Retinal pigment epithelial cell (primary cell): ENCODE results near the gene GGTLC2.
"Not testable (repeated sequence)": the region's sequence is repeated elsewhere in the genome, so short reads cannot be mapped to it uniquely, and the experiment has no call there.

Experiments used
- DNase-seq: peaks from one replicate; pipeline ENCODE4 v3.0.0-alpha.2; 2010; ENCODE audit warnings: low read depth
- H3K4me3 ChIP-seq: 2 replicates; pipeline ENCODE4 v1.5.1; 2011; ENCODE audit warnings: mild to moderate bottlenecking, low read length, control low read depth, moderate library complexity
- TF ChIP-seq, protein P1 (sequence below): conservative IDR thresholded peaks from 2 replicates; pipeline ENCODE4 v1.5.1; 2011; ENCODE audit warnings: low read depth, low read length, control low read depth, inconsistent platforms

GGTLC2 gene

DNA sequence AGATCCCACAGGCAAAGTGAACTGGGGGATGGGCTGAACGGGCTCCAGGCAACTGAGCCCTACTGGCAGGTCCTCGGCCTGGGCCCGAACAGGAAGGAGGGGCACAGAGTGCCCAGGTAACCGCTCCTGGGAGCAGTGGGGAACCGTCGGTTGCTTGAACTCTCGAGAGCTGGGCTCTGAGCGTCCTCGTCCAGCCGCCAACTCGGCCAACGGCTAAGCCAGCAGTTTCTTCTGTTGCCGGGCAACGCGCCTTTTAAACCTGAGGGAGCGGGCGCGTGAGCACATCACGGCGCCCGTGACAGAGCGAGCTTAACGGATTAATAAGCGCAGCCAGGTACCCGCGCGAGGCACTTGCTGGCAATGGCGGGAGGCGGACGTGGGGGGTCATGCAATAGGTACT is at the start of gene GGTLC2:
TSS of gene GGTLC2 (plus strand) at position 301 of the 400 bp plus-strand sequence. CDS start 1,732 bp downstream, outside the sequence.
- DNase-seq, H3K4me3 ChIP-seq: not testable (repeated sequence)

DNA sequence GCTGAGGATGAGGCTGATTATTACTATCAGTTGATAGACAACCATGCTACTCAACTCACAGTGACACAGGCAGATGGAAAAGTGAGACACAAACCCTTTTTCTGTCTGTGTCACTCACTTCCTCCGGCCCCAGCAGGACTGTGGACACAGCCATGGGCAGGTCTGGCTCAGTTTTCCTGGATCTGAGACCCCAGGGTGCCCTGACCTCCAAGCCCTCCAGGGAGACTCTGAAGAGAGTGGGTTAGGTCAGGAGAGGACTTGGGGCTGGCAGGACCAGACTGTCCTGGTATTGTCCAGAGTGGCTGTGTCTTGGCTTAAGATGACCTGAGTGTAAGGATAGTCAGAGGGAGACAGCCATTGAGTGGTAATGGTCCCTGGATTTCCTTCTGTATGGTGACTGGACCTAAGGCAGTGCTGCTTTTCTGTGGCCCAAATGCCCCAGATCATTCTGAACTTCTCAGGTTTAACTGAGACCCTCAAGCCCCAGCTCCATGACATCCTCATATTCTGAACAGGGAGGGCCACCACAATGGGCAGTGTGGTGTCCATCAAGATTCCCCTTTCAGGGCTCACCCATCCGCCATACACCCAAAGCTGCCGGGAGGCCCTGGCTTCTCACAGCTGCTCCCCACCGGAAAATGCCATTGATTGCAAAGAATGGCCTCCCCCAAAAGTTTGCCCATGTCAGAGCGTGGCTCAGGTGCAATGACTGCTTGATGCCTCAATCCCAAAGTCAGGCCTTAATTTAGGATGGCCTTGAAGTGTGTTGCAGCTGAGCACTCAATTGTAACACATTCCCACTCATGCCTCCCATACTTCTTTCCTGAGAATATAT is 49.2 kb upstream of the GGTLC2 start:
- TF ChIP-seq, protein P1, sequence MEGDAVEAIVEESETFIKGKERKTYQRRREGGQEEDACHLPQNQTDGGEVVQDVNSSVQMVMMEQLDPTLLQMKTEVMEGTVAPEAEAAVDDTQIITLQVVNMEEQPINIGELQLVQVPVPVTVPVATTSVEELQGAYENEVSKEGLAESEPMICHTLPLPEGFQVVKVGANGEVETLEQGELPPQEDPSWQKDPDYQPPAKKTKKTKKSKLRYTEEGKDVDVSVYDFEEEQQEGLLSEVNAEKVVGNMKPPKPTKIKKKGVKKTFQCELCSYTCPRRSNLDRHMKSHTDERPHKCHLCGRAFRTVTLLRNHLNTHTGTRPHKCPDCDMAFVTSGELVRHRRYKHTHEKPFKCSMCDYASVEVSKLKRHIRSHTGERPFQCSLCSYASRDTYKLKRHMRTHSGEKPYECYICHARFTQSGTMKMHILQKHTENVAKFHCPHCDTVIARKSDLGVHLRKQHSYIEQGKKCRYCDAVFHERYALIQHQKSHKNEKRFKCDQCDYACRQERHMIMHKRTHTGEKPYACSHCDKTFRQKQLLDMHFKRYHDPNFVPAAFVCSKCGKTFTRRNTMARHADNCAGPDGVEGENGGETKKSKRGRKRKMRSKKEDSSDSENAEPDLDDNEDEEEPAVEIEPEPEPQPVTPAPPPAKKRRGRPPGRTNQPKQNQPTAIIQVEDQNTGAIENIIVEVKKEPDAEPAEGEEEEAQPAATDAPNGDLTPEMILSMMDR: no peak
- no peak overlapping the region for H3K4me3 ChIP-seq
- DNase-seq: no peak

DNA sequence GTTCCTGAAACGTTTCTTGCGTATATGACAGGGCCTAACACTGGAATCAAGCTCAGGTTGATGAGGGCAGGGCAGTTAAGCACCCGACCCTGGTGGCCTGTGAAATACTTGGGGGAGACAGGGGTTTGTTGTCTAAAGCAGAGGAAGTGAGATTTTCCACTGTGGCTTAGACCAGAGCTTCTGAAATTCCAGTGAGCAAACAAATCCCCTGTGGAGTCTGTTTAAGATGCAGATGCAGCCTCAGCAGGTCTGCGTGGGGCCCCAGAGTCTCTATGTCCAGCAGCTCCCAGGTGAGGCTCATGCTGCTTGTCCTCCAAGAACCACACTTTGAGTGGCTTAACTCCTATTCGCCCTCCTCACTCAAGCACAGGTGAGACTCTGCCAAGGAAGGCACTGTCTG is 46.3 kb upstream of the GGTLC2 start:
- H3K4me3 ChIP-seq: no peak overlapping the region
- no peak for DNase-seq
- TF ChIP-seq, protein P1: no peak

DNA sequence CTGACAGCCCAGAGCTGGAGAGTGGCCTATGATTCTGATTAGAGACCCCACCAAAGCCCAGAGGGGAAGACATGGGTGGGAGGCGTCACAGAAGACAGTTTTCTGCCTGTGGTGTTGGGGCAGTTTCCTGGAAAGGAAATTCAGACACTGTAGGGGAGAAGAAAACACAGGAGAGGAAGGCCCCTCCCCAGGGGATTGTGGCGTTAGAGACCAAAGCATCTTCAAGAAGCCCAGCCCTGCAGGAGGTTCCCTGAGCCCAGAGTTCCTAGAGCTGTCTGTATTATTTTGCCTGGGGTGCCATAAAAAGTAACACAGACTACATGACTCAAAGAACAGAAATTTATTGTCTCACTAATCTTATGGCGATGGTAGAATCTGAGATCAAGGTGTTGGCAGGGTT is 45.2 kb upstream of the GGTLC2 start:
- no peak for DNase-seq
- TF ChIP-seq, protein P1: no peak
- no peak overlapping the region for H3K4me3 ChIP-seq

DNA sequence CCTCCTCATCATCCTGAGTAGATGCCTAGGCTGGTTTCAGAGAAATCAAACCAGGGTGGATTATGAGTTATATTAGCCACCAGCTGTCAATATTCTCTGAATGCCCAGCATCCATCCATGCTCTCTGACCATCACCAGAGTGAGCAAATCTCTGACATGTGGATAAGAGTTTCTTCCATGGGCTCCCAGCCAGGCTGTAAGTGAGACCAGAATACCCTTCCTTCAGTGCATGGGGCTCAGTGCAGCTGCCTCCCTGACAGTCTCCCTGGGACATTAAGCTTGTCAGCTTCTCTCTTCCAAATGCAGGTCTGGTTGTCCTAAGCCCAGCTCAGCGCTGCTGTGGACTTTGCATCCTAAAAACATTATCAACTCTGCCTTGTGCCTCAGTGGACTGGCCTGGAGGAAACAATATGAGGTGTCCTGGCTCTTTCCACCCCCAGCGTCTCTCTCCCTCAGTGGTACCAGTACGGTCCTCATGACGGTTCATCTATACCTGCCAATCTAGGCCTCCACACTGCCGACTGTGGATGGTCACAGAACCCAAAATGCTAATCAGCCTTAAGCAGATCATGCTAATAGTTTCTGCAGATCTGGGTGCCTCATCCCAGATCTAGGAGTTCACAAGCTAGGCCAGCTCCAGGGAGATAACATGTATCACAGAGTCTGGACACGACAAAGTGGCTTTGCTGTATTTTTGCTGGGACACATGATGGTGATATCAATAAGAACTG is 43.7 kb upstream of the GGTLC2 start:
- TF ChIP-seq, protein P1: no peak
- DNase-seq: no peak
- no peak overlapping the region for H3K4me3 ChIP-seq

DNA sequence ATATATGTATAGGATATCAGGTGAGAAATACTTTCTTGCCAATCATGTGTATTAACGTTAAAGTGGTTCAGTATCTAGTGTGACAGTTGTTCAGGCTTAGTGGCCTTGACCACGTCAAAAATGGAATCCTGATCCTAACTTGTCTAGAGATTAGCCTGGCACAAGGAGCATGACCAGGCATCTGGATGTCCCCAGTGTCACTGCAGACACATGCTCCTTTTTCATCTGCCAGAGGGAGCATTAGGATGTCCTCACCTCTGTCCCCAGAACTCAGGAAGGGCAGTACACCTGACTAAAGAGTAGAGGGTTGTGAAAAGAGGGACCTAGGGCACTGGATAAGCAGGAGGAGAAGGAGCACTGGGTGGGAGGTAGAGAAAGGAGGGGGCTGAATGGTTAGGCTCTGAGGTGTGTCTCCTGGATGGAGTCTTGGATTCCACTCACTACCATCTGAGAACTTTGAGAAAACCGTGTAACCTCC is 40.9 kb upstream of the GGTLC2 start:
- no peak overlapping the region for H3K4me3 ChIP-seq
- TF ChIP-seq, protein P1: no peak
- DNase-seq: no peak

DNA sequence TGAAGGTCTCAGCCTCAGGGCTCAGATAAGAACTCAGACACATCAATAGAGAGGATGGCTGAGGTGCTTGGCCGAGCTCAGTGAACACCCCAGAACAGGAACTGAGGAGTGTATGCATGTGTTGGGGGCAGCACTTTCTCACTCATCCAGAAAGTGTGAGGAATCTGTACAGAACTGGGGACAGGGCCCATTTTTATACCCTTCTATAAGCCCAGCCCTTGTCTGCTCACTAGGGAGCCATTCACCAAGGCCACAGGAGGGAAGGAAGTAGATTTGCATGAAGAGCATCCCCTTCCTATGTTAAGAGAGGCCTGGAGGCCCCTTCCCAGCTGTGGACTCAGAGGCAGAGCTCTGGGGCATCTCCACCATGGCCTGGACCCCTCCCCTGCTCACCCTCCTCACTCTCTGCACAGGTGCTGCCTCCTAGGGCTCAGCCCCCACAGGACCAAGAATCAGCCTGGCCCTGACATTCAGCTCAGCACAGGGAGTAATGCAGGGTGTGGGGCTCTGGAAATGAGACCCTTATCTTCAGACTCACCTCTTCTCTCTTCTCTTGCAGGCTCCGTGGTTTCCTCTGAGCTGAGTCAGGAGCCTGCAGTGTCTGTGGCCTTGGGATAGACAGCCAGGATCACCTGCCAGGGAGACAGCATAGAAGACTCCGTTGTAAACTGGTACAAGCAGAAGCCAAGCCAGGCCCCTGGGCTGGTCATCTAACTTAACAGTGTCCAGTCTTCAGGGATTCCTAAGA is 39.9 kb upstream of the GGTLC2 start:
- no peak overlapping the region for H3K4me3 ChIP-seq
- TF ChIP-seq, protein P1: no peak
- no peak for DNase-seq
